HEK293 (cell line): Measurements from ENCODE around the gene LDLRAD3.

ENCODE experiments used
- CTCF ChIA-PET: fragments of 350-600 bp; formaldehyde crosslinking; extraction: SDS; loops from one replicate; lab custom pipeline; 2021; ENCODE audit warnings: antibody characterized with exemption; lab: Yijun Ruan, JAX
- POLR2A ChIA-PET: fragments of 300-600 bp; formaldehyde crosslinking; extraction: SDS; loops from one replicate; lab custom pipeline; 2020; ENCODE audit warnings: antibody characterized with exemption, inconsistent platforms; lab: Yijun Ruan, JAX
- H3K27ac ChIP-seq: fragments of 200-500 bp; sonication (Bioruptor generic); 2 replicates; pipeline ENCODE4 v1.5.1; 2014; ENCODE audit warnings: low read depth, low read length, control low read depth, inconsistent platforms; ENCODE audit errors: extremely low read depth
- H3K36me3 ChIP-seq, 2 experiments: fragments of 200-500 bp in 1 of 2; sonication (Bioruptor generic) in 1 of 2; 1 replicate in 1 of 2; 2 replicates in 1 of 2; pipeline ENCODE4 v1.5.1; 2014 to 2017; ENCODE audit warnings: inconsistent platforms in 2 of 2, low read length in 2 of 2; ENCODE audit not compliant: control insufficient read depth in 2 of 2, insufficient read depth in 1 of 2
- H3K4me1 ChIP-seq: fragments of 200-500 bp; sonication (Bioruptor generic); 2 replicates; pipeline ENCODE4 v1.5.1; 2014; ENCODE audit warnings: mild to moderate bottlenecking, low read length, inconsistent platforms; ENCODE audit not compliant: control insufficient read depth, insufficient read depth
- H3K4me3 ChIP-seq: 2 replicates; pipeline ENCODE4 v1.5.1; 2011; ENCODE audit warnings: low read depth, mild to moderate bottlenecking, control low read depth, low read length, moderate library complexity
- H3K9me3 ChIP-seq: fragments of 200-500 bp; sonication (Bioruptor generic); 2 replicates; pipeline ENCODE4 v1.5.1; 2014; ENCODE audit warnings: low read depth, low read length, inconsistent platforms; ENCODE audit not compliant: control insufficient read depth, insufficient read depth
- HIC1 ChIP-seq: fragments of 450-650 bp; formaldehyde crosslinking; IDR thresholded peaks from 2 replicates; pipeline ENCODE4 v1.5.1; 2016; ENCODE audit warnings: missing biosample characterization, missing genetic modification characterization
- KLF16 ChIP-seq: fragments of 450-650 bp; formaldehyde crosslinking; IDR thresholded peaks from 2 replicates; pipeline ENCODE4 v1.5.1; 2017; ENCODE audit warnings: missing biosample characterization, missing genetic modification characterization
- MYNN ChIP-seq: fragments of 450-650 bp; formaldehyde crosslinking; IDR thresholded peaks from 2 replicates; pipeline ENCODE4 v1.5.1; 2016; ENCODE audit warnings: missing biosample characterization, missing genetic modification characterization, borderline replicate concordance
- OVOL3 ChIP-seq: fragments of 450-650 bp; formaldehyde crosslinking; IDR thresholded peaks from 2 replicates; pipeline ENCODE4 v1.5.1; 2016; ENCODE audit warnings: missing biosample characterization, missing genetic modification characterization
- REPIN1 ChIP-seq: fragments of 450-650 bp; formaldehyde crosslinking; IDR thresholded peaks from 2 replicates; pipeline ENCODE4 v1.5.1; 2017; ENCODE audit warnings: missing biosample characterization, missing genetic modification characterization, low read depth
- SETDB1 ChIP-seq: IDR thresholded peaks from one replicate; pipeline ENCODE4 v1.6.1; 2017; ENCODE audit warnings: mild to moderate bottlenecking, low read length, moderate library complexity, mixed read lengths; ENCODE audit not compliant: insufficient read length
- SP3 ChIP-seq: fragments of 450-650 bp; formaldehyde crosslinking; IDR thresholded peaks from 2 replicates; pipeline ENCODE4 v1.5.1; 2016; ENCODE audit warnings: missing biosample characterization, missing genetic modification characterization
- YY1 ChIP-seq: fragments of 450-650 bp; formaldehyde crosslinking; IDR thresholded peaks from 2 replicates; pipeline ENCODE4 v1.5.1; 2018; ENCODE audit warnings: missing biosample characterization, missing genetic modification characterization
- YY2 ChIP-seq: fragments of 450-650 bp; formaldehyde crosslinking; IDR thresholded peaks from 2 replicates; pipeline ENCODE4 v1.5.1; 2016; ENCODE audit warnings: missing biosample characterization, missing genetic modification characterization
- ZBTB1 ChIP-seq: fragments of 450-650 bp; formaldehyde crosslinking; IDR thresholded peaks from 2 replicates; pipeline ENCODE4 v1.5.1; 2016; ENCODE audit warnings: missing biosample characterization, missing genetic modification characterization
- ZBTB48 ChIP-seq: fragments of 450-650 bp; formaldehyde crosslinking; IDR thresholded peaks from 2 replicates; pipeline ENCODE4 v1.5.1; 2016; ENCODE audit warnings: missing biosample characterization, missing genetic modification characterization
- ZFHX2 ChIP-seq: fragments of 450-650 bp; formaldehyde crosslinking; conservative IDR thresholded peaks from 2 replicates; pipeline ENCODE4 v1.5.1; 2016; ENCODE audit warnings: missing biosample characterization, missing genetic modification characterization
- ZFP69B ChIP-seq: fragments of 450-650 bp; formaldehyde crosslinking; IDR thresholded peaks from 2 replicates; pipeline ENCODE4 v1.5.1; 2016; ENCODE audit warnings: missing biosample characterization, missing genetic modification characterization
- ZNF23 ChIP-seq: fragments of 450-650 bp; formaldehyde crosslinking; IDR thresholded peaks from 2 replicates; pipeline ENCODE4 v1.5.1; 2016; ENCODE audit warnings: missing biosample characterization, missing genetic modification characterization, borderline replicate concordance
- ZNF24 ChIP-seq: fragments of 450-650 bp; formaldehyde crosslinking; IDR thresholded peaks from 2 replicates; pipeline ENCODE4 v1.5.1; 2016; ENCODE audit warnings: missing biosample characterization, missing genetic modification characterization
- ZNF311 ChIP-seq: fragments of 450-650 bp; formaldehyde crosslinking; IDR thresholded peaks from 2 replicates; pipeline ENCODE4 v1.5.1; 2017; ENCODE audit warnings: missing biosample characterization, missing genetic modification characterization, borderline replicate concordance
- ZNF350 ChIP-seq: fragments of 450-650 bp; formaldehyde crosslinking; IDR thresholded peaks from 2 replicates; pipeline ENCODE4 v1.5.0; 2017; ENCODE audit warnings: missing biosample characterization, mild to moderate bottlenecking, missing genetic modification characterization
- ZNF366 ChIP-seq: fragments of 450-650 bp; formaldehyde crosslinking; conservative IDR thresholded peaks from 2 replicates; pipeline ENCODE4 v1.5.1; 2016; ENCODE audit warnings: missing biosample characterization, missing genetic modification characterization
- ZNF37A ChIP-seq: fragments of 450-650 bp; IDR thresholded peaks from 2 replicates; pipeline ENCODE4 v1.5.1; 2018; ENCODE audit warnings: missing biosample characterization, missing genetic modification characterization
- ZNF404 ChIP-seq: fragments of 450-650 bp; formaldehyde crosslinking; IDR thresholded peaks from 2 replicates; pipeline ENCODE4 v1.5.1; 2017; ENCODE audit warnings: missing biosample characterization, missing genetic modification characterization
- ZNF433 ChIP-seq: fragments of 450-650 bp; formaldehyde crosslinking; IDR thresholded peaks from 2 replicates; pipeline ENCODE4 v1.5.1; 2016; ENCODE audit warnings: missing biosample characterization, missing genetic modification characterization, low read depth
- ZNF473 ChIP-seq: fragments of 450-650 bp; formaldehyde crosslinking; IDR thresholded peaks from 2 replicates; pipeline ENCODE4 v1.5.1; 2017; ENCODE audit warnings: missing biosample characterization, missing genetic modification characterization
- ZNF48 ChIP-seq: fragments of 450-650 bp; formaldehyde crosslinking; IDR thresholded peaks from 2 replicates; pipeline ENCODE4 v1.5.1; 2016; ENCODE audit warnings: missing biosample characterization, missing genetic modification characterization
- ZNF501 ChIP-seq: fragments of 450-650 bp; formaldehyde crosslinking; IDR thresholded peaks from 2 replicates; pipeline ENCODE4 v1.5.1; 2016; ENCODE audit warnings: missing biosample characterization, missing genetic modification characterization
- ZNF514 ChIP-seq: fragments of 450-650 bp; formaldehyde crosslinking; IDR thresholded peaks from 2 replicates; pipeline ENCODE4 v1.5.1; 2016; ENCODE audit warnings: missing biosample characterization, missing genetic modification characterization
- ZNF560 ChIP-seq: fragments of 450-650 bp; formaldehyde crosslinking; IDR thresholded peaks from 2 replicates; pipeline ENCODE4 v1.5.1; 2017; ENCODE audit warnings: missing biosample characterization, missing genetic modification characterization, borderline replicate concordance
- ZNF626 ChIP-seq: fragments of 450-650 bp; sonication (Bioruptor Pico); formaldehyde crosslinking; IDR thresholded peaks from 2 replicates; pipeline ENCODE4 v1.5.1; 2018; ENCODE audit warnings: missing biosample characterization, missing genetic modification characterization, inconsistent platforms
- ZNF830 ChIP-seq: fragments of 450-650 bp; IDR thresholded peaks from 2 replicates; pipeline ENCODE4 v1.5.0; 2018; ENCODE audit warnings: missing biosample characterization, missing genetic modification characterization, low read depth, mild to moderate bottlenecking, moderate library complexity
- ZNF837 ChIP-seq: fragments of 450-650 bp; formaldehyde crosslinking; IDR thresholded peaks from 2 replicates; pipeline ENCODE4 v1.5.1; 2016; ENCODE audit warnings: missing biosample characterization, missing genetic modification characterization
- TF ChIP-seq, protein P1 (sequence below): fragments of 450-650 bp; formaldehyde crosslinking; IDR thresholded peaks from 2 replicates; pipeline ENCODE4 v1.5.1; 2016; ENCODE audit warnings: missing biosample characterization, missing genetic modification characterization, borderline replicate concordance
- TF ChIP-seq, protein P2 (sequence below): fragments of 450-650 bp; formaldehyde crosslinking; IDR thresholded peaks from 2 replicates; pipeline ENCODE4 v1.5.1; 2016; ENCODE audit warnings: missing biosample characterization, missing genetic modification characterization
- TF ChIP-seq, protein P3 (sequence below): fragments of 450-650 bp; formaldehyde crosslinking; IDR thresholded peaks from 2 replicates; pipeline ENCODE4 v1.5.1; 2016; ENCODE audit warnings: missing biosample characterization, missing genetic modification characterization

Gene LDLRAD3

GRCh38 chr11:36227044-36227443, 283.2 kb downstream of the LDLRAD3 start:
- Histone ChIP-seq H3K4me1 (peaks cover 2% of the 10 kb centered on the region; the same call in 1 of the 2 replicates), H3K4me3 (no peak overlapping the region), H3K36me3 (no peaks in the 10 kb centered on the region), H3K27ac (no peak overlapping the region), H3K9me3 (no peaks in the 10 kb centered on the region)
- POLR2A ChIA-PET: no interaction called here
- CTCF ChIA-PET: no interaction called here
- TF ChIP-seq YY2 (tag by site-specific recombination): no peak
- TF ChIP-seq ZNF311 (tag by site-specific recombination): no peak
- TF ChIP-seq OVOL3 (tag by site-specific recombination): no peak
- TF ChIP-seq ZNF514: no peak
- no peak for TF ChIP-seq ZNF366 (tag by site-specific recombination)
- no peak for TF ChIP-seq ZNF501 (tag by site-specific recombination)
- TF ChIP-seq ZNF626 (tag by site-specific recombination): no peak
- no peak for TF ChIP-seq REPIN1
- TF ChIP-seq ZNF404 (tag by site-specific recombination): no peak
- TF ChIP-seq, protein P1, sequence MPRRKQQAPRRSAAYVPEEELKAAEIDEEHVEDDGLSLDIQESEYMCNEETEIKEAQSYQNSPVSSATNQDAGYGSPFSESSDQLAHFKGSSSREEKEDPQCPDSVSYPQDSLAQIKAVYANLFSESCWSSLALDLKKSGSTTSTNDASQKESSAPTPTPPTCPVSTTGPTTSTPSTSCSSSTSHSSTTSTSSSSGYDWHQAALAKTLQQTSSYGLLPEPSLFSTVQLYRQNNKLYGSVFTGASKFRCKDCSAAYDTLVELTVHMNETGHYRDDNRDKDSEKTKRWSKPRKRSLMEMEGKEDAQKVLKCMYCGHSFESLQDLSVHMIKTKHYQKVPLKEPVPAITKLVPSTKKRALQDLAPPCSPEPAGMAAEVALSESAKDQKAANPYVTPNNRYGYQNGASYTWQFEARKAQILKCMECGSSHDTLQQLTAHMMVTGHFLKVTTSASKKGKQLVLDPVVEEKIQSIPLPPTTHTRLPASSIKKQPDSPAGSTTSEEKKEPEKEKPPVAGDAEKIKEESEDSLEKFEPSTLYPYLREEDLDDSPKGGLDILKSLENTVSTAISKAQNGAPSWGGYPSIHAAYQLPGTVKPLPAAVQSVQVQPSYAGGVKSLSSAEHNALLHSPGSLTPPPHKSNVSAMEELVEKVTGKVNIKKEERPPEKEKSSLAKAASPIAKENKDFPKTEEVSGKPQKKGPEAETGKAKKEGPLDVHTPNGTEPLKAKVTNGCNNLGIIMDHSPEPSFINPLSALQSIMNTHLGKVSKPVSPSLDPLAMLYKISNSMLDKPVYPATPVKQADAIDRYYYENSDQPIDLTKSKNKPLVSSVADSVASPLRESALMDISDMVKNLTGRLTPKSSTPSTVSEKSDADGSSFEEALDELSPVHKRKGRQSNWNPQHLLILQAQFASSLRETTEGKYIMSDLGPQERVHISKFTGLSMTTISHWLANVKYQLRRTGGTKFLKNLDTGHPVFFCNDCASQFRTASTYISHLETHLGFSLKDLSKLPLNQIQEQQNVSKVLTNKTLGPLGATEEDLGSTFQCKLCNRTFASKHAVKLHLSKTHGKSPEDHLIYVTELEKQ (tag by site-specific recombination): no peak
- TF ChIP-seq ZNF24 (tag by site-specific recombination): no peak
- no peak for TF ChIP-seq ZNF48 (tag by site-specific recombination)
- TF ChIP-seq ZNF23 (tag by site-specific recombination): no peak
- TF ChIP-seq ZNF433 (tag by site-specific recombination): no peak
- no peak for TF ChIP-seq ZNF830 (tag by site-specific recombination)
- no peak for TF ChIP-seq HIC1
- no peak for TF ChIP-seq ZFP69B (tag by site-specific recombination)
- TF ChIP-seq ZNF473: no peak
- no peak for TF ChIP-seq ZBTB48
- TF ChIP-seq SETDB1: no peak

- Histone ChIP-seq H3K4me3 (no peak overlapping the region), H3K4me1 (peaks cover 2% of the 10 kb centered on the region; the same call in 1 of the 2 replicates), H3K36me3 (no peaks in the 10 kb centered on the region), H3K27ac (no peak overlapping the region), H3K9me3 (no peaks in the 10 kb centered on the region)
- ChIA-PET CTCF (no interaction called here), POLR2A (no interaction called here)
- TF ChIP-seq MYNN (tag by site-specific recombination) (no peak), ZFHX2 (tag by site-specific recombination) (no peak), SP3 (tag by site-specific recombination) (no peak), ZNF350 (tag by site-specific recombination) (no peak), ZNF24 (tag by site-specific recombination) (no peak), YY1 (tag by site-specific recombination) (no peak), ZBTB1 (tag by site-specific recombination) (no peak), ZNF560 (tag by site-specific recombination) (no peak), ZNF37A (no peak), KLF16 (no peak), ZNF837 (no peak)
- TF ChIP-seq, protein P2, sequence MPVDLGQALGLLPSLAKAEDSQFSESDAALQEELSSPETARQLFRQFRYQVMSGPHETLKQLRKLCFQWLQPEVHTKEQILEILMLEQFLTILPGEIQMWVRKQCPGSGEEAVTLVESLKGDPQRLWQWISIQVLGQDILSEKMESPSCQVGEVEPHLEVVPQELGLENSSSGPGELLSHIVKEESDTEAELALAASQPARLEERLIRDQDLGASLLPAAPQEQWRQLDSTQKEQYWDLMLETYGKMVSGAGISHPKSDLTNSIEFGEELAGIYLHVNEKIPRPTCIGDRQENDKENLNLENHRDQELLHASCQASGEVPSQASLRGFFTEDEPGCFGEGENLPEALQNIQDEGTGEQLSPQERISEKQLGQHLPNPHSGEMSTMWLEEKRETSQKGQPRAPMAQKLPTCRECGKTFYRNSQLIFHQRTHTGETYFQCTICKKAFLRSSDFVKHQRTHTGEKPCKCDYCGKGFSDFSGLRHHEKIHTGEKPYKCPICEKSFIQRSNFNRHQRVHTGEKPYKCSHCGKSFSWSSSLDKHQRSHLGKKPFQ (tag by site-specific recombination): no peak
- TF ChIP-seq, protein P3, sequence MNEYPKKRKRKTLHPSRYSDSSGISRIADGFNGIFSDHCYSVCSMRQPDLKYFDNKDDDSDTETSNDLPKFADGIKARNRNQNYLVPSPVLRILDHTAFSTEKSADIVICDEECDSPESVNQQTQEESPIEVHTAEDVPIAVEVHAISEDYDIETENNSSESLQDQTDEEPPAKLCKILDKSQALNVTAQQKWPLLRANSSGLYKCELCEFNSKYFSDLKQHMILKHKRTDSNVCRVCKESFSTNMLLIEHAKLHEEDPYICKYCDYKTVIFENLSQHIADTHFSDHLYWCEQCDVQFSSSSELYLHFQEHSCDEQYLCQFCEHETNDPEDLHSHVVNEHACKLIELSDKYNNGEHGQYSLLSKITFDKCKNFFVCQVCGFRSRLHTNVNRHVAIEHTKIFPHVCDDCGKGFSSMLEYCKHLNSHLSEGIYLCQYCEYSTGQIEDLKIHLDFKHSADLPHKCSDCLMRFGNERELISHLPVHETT: no peak
Measured at GRCh38 chr11:36228689-36229088, 284.8 kb downstream of the LDLRAD3 start.
